Endothelial cell of umbilical vein (primary cell): ENCODE results near the gene PRKAR1B. TPM values are rescaled to one million over a fixed set of nuclear protein-coding genes. Genes with fewer than 3 reads are reported as not detected.

Source experiments
- BruUV-seq: library from RNA; stranded (reverse); fragments of 400-500 nt; replicated peaks from 2 replicates; lab custom pipeline; 2021; lab: Mats Ljungman, UMichigan
- CTCF ChIA-PET: fragments of 300-600, 350-600 bp; sonication (Branson Sonifier 250); formaldehyde crosslinking; loops from one replicate; lab custom pipeline; 2021; ENCODE audit warnings: antibody characterized with exemption, inconsistent platforms; lab: Charles Lee
- POLR2A ChIA-PET: fragments of 300-600, 350-600 bp; sonication (Branson Sonifier 250); formaldehyde crosslinking; loops from one replicate; lab custom pipeline; 2021; ENCODE audit warnings: antibody characterized with exemption, inconsistent platforms; lab: Charles Lee
- DNase-seq: peaks from one replicate; pipeline ENCODE4 v3.0.0-alpha.2; 2011; ENCODE audit warnings: low read depth, low spot score
- FAIRE-seq: peaks from 2 replicates; lab custom pipeline; 2011; peaks lifted over from hg19 to GRCh38; lab: Jason Lieb, UNC
- H2AFZ ChIP-seq: 2 replicates; pipeline ENCODE4 v1.6.0; 2012; ENCODE audit warnings: low read depth, low read length, control low read depth, inconsistent platforms
- H3K27ac ChIP-seq: 2 replicates; pipeline ENCODE4 v1.5.1; 2011; ENCODE audit warnings: low read depth, mild to moderate bottlenecking, control low read depth, low read length, moderate library complexity; ENCODE audit not compliant: insufficient read depth
- H3K27me3 ChIP-seq, 2 experiments: 2 replicates each; pipeline versions ENCODE4 v1.6.0 to v1.6.1; 2011; ENCODE audit warnings: low read length in 2 of 2, mixed read lengths in 1 of 2; ENCODE audit not compliant: control insufficient read depth in 2 of 2, insufficient read depth in 2 of 2
- H3K36me3 ChIP-seq, 2 experiments: 2 replicates in 1 of 2; 3 replicates in 1 of 2; pipeline ENCODE4 v1.5.1; 2011; ENCODE audit warnings: low read length in 2 of 2, mild to moderate bottlenecking in 1 of 2, moderate library complexity in 1 of 2; ENCODE audit not compliant: control insufficient read depth in 2 of 2, insufficient read depth in 2 of 2; ENCODE audit errors: extremely low read depth in 1 of 2
- H3K4me1 ChIP-seq: 3 replicates; pipeline ENCODE4 v1.5.1; 2011; ENCODE audit warnings: mild to moderate bottlenecking, low read length; ENCODE audit not compliant: control insufficient read depth, insufficient read depth; ENCODE audit errors: extremely low read depth
- H3K4me2 ChIP-seq: 2 replicates; pipeline ENCODE4 v1.6.1; 2011; ENCODE audit warnings: low read length, control low read depth, mixed read lengths; ENCODE audit not compliant: insufficient read depth
- H3K4me3 ChIP-seq, 3 experiments: fragments of 200-600 bp in 1 of 3; sonication (generic), shearing (Covaris generic) in 1 of 3; replicated peaks in 1 of 3; 2 replicates each; pipeline ENCODE4 v1.5.1; 2011 to 2016; ENCODE audit warnings: control low read depth in 3 of 3, low read length in 3 of 3, mild to moderate bottlenecking in 2 of 3, inconsistent platforms in 1 of 3, low read depth in 1 of 3, moderate library complexity in 1 of 3; ENCODE audit not compliant: insufficient read depth in 1 of 3
- H3K79me2 ChIP-seq: 2 replicates; pipeline ENCODE4 v1.6.0; 2012; ENCODE audit warnings: low read length, inconsistent platforms; ENCODE audit not compliant: control insufficient read depth, insufficient read depth
- H3K9ac ChIP-seq: replicated peaks from 2 replicates; pipeline ENCODE3; 2011; ENCODE audit warnings: low read length, control low read depth; ENCODE audit not compliant: insufficient read depth; ENCODE audit errors: extremely low read depth
- H3K9me1 ChIP-seq: replicated peaks from 3 replicates; pipeline ENCODE4 v1.6.0; 2011; ENCODE audit warnings: mild to moderate bottlenecking, low read length; ENCODE audit not compliant: control insufficient read depth, insufficient read depth; ENCODE audit errors: extremely low read depth
- H3K9me3 ChIP-seq: replicated peaks from 2 replicates; pipeline ENCODE4 v1.5.1; 2012; ENCODE audit warnings: low read length, inconsistent platforms; ENCODE audit not compliant: control insufficient read depth, insufficient read depth
- H4K20me1 ChIP-seq: replicated peaks from 2 replicates; pipeline ENCODE3; 2011; ENCODE audit warnings: mild to moderate bottlenecking, low read length; ENCODE audit not compliant: control insufficient read depth, insufficient read depth; ENCODE audit errors: extremely low read depth
- CTCF ChIP-seq, 2 donors: IDR thresholded peaks; 1 replicate in 1 of 2; 2 replicates in 1 of 2; pipeline ENCODE4 v1.5.1; 2011; ENCODE audit warnings: low read length in 2 of 2, mild to moderate bottlenecking in 2 of 2, moderate library complexity in 2 of 2, control low read depth in 1 of 2, inconsistent platforms in 1 of 2, low read depth in 1 of 2; ENCODE audit not compliant: insufficient read depth in 1 of 2; ENCODE audit errors: extremely low read depth in 1 of 2
- EZH2 ChIP-seq: IDR thresholded peaks from 2 replicates; pipeline ENCODE4 v1.6.1; 2012; ENCODE audit warnings: borderline replicate concordance, low read depth, mild to moderate bottlenecking, moderate library complexity, low read length, inconsistent platforms; ENCODE audit not compliant: severe bottlenecking
- FOS ChIP-seq: IDR thresholded peaks from 2 replicates; pipeline ENCODE4 v1.6.1; 2011; ENCODE audit warnings: mild to moderate bottlenecking, low read length, moderate library complexity, borderline replicate concordance; ENCODE audit not compliant: insufficient read depth
- GATA2 ChIP-seq: IDR thresholded peaks from 2 replicates; pipeline ENCODE4 v1.7.0; 2011; ENCODE audit warnings: low read depth, mild to moderate bottlenecking, moderate library complexity, mixed read lengths, low read length; ENCODE audit not compliant: insufficient read length, insufficient read depth
- MAX ChIP-seq: IDR thresholded peaks from 2 replicates; pipeline ENCODE4 v1.6.1; 2011; ENCODE audit not compliant: insufficient read depth, insufficient read length
- MYC ChIP-seq: IDR thresholded peaks from one replicate; pipeline ENCODE4 v1.6.1; 2011; ENCODE audit warnings: mild to moderate bottlenecking, low read depth, low read length
- POLR2A ChIP-seq: IDR thresholded peaks from 2 replicates; pipeline ENCODE4 v1.6.1; 2012; ENCODE audit warnings: low read depth, mild to moderate bottlenecking, control low read depth, low read length
- POLR2AphosphoS5 ChIP-seq: IDR thresholded peaks from 2 replicates; pipeline ENCODE4 v1.6.1; 2012; ENCODE audit warnings: low read depth, mild to moderate bottlenecking, control low read depth, low read length, moderate library complexity; ENCODE audit not compliant: insufficient read depth
- dilution Hi-C: fragments of 300-500 bp; cut with MboI; formaldehyde crosslinking; loops from one replicate; pipeline ENCODE4 v1.15.0; 2019; ENCODE audit warnings: low sequenced_read_pairs; ENCODE audit not compliant: extremely low pct_ligation_motif_present
- intact Hi-C: fragments of 100-400 bp; cut with micrococcal nuclease; formaldehyde crosslinking; loops from one replicate; pipeline ENCODE4 v1.10.0; 2022
- polyA plus RNA-seq, 4 experiments: library from polyadenylated mRNA; depleted of rRNA in 3 of 4; stranded (reverse) in 3 of 4; unstranded in 1 of 4; fragments of >200 nt; gene quantifications; 2 replicates each; pipeline versions ENCODE4 v1.2.1 to v1.2.3, GENCODE V29; 2011 to 2012; ENCODE audit warnings: missing spikeins in 1 of 4
- total RNA-seq: library from RNA; stranded (reverse); gene quantifications from 2 replicates; pipeline ENCODE4 v1.2.3, GENCODE V29; 2021

PRKAR1B gene
- total and polyA plus RNA-seq, 2 donors (not counting 3 experiments of a cell fraction or from before 2014, with no cell fraction given): 15.4 to 29.2 TPM

- no peaks in the 10 kb centered on the region for H3K36me3 ChIP-seq
- H3K79me2 ChIP-seq: no peaks in the 10 kb centered on the region
- H3K9me1 ChIP-seq: no peaks in the 10 kb centered on the region
- no peak for DNase-seq
- no TSS peak for BruUV-seq
- H4K20me1 ChIP-seq: no peaks in the 10 kb centered on the region
- ChIA-PET POLR2A (no interaction called here), CTCF (no interaction called here)
- H3K27me3 ChIP-seq: no peaks in the 10 kb centered on the region
- no peak for TF ChIP-seq MAX
- no peak for TF ChIP-seq GATA2
- no peak for TF ChIP-seq CTCF (IDR thresholded peaks at IDR 0.05; ENCODE audit: extremely low read depth in 1 of 2, insufficient read depth in 1 of 2, low read depth in 1 of 2, low read length in 2 of 2)
- TF ChIP-seq POLR2AphosphoS5: no peak
- TF ChIP-seq POLR2A: no peak
- TF ChIP-seq MYC: no peak
- TF ChIP-seq EZH2: no peak
- TF ChIP-seq FOS: no peak
- no peak overlapping the region for H3K27ac ChIP-seq
- H2AFZ ChIP-seq: no peak overlapping the region
- H3K4me3 ChIP-seq: no peak overlapping the region
- no peak overlapping the region for H3K4me2 ChIP-seq
- dilution Hi-C loops: no loop called here
- peaks cover 3% of the 10 kb centered on the region for H3K4me1 ChIP-seq
- H3K9me3 ChIP-seq: no peaks in the 10 kb centered on the region
- intact Hi-C loops: no loop called here
- no peak overlapping the region for H3K9ac ChIP-seq
- FAIRE-seq: no peak
These were observed 10.9 kb downstream of the PRKAR1B start for GRCh38 chr7:716222-716621.
